Astrocyte (in vitro differentiated cells and primary cell): ENCODE measurements around the gene JPH3.

ENCODE experiments used
- EZH2 ChIP-seq: IDR thresholded peaks from 2 replicates; pipeline ENCODE4 v1.6.1; 2012; ENCODE audit warnings: mild to moderate bottlenecking, low read length, inconsistent platforms; ENCODE audit not compliant: insufficient read depth
- TF ChIP-seq, protein P1 (sequence below): IDR thresholded peaks from 2 replicates; pipeline ENCODE4 v1.5.1; 2011; ENCODE audit warnings: low read depth, mild to moderate bottlenecking, inconsistent platforms, low read length, moderate library complexity; ENCODE audit not compliant: insufficient read depth

DNA sequence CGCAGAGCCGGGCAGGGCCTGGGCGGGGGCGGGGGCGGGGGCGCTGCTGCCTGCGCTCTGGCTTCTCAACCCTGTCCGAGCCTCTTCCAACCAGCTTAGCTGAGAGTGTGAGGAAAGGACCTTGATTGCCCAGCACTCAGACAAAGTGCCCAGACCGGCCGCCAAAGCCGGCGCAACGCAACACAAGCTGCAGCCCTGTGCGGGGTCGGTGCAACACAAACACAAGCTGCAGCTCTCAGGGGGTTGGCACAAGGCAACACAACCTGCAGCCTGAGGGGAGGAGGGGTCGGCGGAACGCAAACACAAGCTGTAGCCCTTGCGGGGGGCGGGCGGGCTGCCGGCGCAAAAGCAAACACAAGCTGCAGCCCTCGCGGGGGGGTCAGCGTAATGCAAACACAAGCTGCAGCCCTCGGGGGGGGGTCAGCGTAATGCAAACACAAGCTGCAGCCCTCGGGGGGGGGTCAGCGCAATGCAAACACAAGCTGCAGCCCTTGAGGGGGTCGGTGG is 103.5 kb downstream of the JPH3 start:
- TF ChIP-seq, protein P1, sequence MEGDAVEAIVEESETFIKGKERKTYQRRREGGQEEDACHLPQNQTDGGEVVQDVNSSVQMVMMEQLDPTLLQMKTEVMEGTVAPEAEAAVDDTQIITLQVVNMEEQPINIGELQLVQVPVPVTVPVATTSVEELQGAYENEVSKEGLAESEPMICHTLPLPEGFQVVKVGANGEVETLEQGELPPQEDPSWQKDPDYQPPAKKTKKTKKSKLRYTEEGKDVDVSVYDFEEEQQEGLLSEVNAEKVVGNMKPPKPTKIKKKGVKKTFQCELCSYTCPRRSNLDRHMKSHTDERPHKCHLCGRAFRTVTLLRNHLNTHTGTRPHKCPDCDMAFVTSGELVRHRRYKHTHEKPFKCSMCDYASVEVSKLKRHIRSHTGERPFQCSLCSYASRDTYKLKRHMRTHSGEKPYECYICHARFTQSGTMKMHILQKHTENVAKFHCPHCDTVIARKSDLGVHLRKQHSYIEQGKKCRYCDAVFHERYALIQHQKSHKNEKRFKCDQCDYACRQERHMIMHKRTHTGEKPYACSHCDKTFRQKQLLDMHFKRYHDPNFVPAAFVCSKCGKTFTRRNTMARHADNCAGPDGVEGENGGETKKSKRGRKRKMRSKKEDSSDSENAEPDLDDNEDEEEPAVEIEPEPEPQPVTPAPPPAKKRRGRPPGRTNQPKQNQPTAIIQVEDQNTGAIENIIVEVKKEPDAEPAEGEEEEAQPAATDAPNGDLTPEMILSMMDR: no peak
- TF ChIP-seq EZH2: no peak
